SK-N-SH (cell line): ENCODE data around the gene HECW1. TPM values are rescaled to one million over a fixed set of nuclear protein-coding genes. Genes with fewer than 3 reads are reported as not detected.

Experiments
- CTCF ChIA-PET: fragments of 300-600, 350-600 bp; formaldehyde crosslinking; extraction: SDS; loops from one replicate; lab custom pipeline; 2021; lab: Yijun Ruan, JAX
- POLR2A ChIA-PET: fragments of 350-600 bp; sonication (Branson Sonifier 250); formaldehyde crosslinking; extraction: SDS; loops from one replicate; lab custom pipeline; 2020; ENCODE audit warnings: antibody characterized with exemption, inconsistent platforms; lab: Yijun Ruan, JAX
- DNase-seq: peaks from one replicate; pipeline ENCODE4 v3.0.0; 2012
- H2AFZ ChIP-seq: fragments of 200-600 bp; sonication (generic); 2 replicates; pipeline ENCODE4 v1.8.1; 2016; ENCODE audit warnings: antibody characterized with exemption, mild to moderate bottlenecking, low read depth
- H3F3A ChIP-seq: fragments of 200-600 bp; sonication (generic); replicated peaks from 2 replicates; pipeline ENCODE3; 2016; ENCODE audit warnings: antibody characterized with exemption, mild to moderate bottlenecking; ENCODE audit not compliant: insufficient read depth
- H3K27ac ChIP-seq, 2 experiments: fragments of 200-500 bp in 1 of 2; fragments of 200-600 bp in 1 of 2; sonication (Bioruptor generic) in 1 of 2; sonication (generic), shearing (Covaris generic) in 1 of 2; 2 replicates each; pipeline versions ENCODE4 v1.5.1 to v1.6.1; 2014 to 2016; ENCODE audit warnings: low read depth in 2 of 2, inconsistent platforms in 1 of 2, low read length in 1 of 2, mild to moderate bottlenecking in 1 of 2, mixed read lengths in 1 of 2
- H3K27me3 ChIP-seq: fragments of 200-600 bp; sonication (generic), shearing (Covaris generic); 2 replicates; pipeline ENCODE4 v1.6.1; 2016; ENCODE audit warnings: mixed run types; ENCODE audit not compliant: insufficient read depth
- H3K36me3 ChIP-seq, 2 experiments: fragments of 200-500 bp in 1 of 2; fragments of 200-600 bp in 1 of 2; sonication (Bioruptor generic) in 1 of 2; sonication (generic) in 1 of 2; replicated peaks in 1 of 2; 2 replicates each; pipeline versions ENCODE3 to v1.5.1; 2014 to 2016; ENCODE audit warnings: low read length in 1 of 2, mild to moderate bottlenecking in 1 of 2; ENCODE audit not compliant: insufficient read depth in 2 of 2, control insufficient read depth in 1 of 2
- H3K4me1 ChIP-seq, 2 experiments: fragments of 200-500 bp in 1 of 2; fragments of 200-600 bp in 1 of 2; sonication (Bioruptor generic) in 1 of 2; sonication (generic), shearing (Covaris generic) in 1 of 2; 2 replicates each; pipeline versions ENCODE4 v1.5.1 to v1.6.1; 2014 to 2016; ENCODE audit warnings: low read depth in 1 of 2, low read length in 1 of 2, mixed run types in 1 of 2; ENCODE audit not compliant: insufficient read depth in 2 of 2, control insufficient read depth in 1 of 2
- H3K4me2 ChIP-seq: fragments of 200-600 bp; sonication (generic), shearing (Covaris generic); 2 replicates; pipeline ENCODE4 v1.6.1; 2017; ENCODE audit warnings: mixed run types
- H3K4me3 ChIP-seq, 2 experiments: fragments of 200-500 bp in 1 of 2; fragments of 200-600 bp in 1 of 2; sonication (Bioruptor generic) in 1 of 2; sonication (generic), shearing (Covaris generic) in 1 of 2; 2 replicates each; pipeline versions ENCODE4 v1.5.1 to v1.8.1; 2014 to 2016; ENCODE audit warnings: low read depth in 2 of 2, inconsistent platforms in 1 of 2, low read length in 1 of 2, mild to moderate bottlenecking in 1 of 2, mixed read lengths in 1 of 2, moderate library complexity in 1 of 2
- H3K79me2 ChIP-seq: fragments of 200-600 bp; sonication (generic); 2 replicates; pipeline ENCODE4 v1.8.1; 2017; ENCODE audit warnings: mild to moderate bottlenecking; ENCODE audit not compliant: insufficient read depth
- H3K9ac ChIP-seq: fragments of 200-600 bp; sonication (generic); 2 replicates; pipeline ENCODE4 v1.6.1; 2017; ENCODE audit warnings: mixed run types
- H3K9me2 ChIP-seq: fragments of 200-600 bp; sonication (generic); 2 replicates; pipeline ENCODE4 v1.6.1; 2017; ENCODE audit warnings: mixed run types
- H3K9me3 ChIP-seq: fragments of 200-600 bp; sonication (generic); 2 replicates; pipeline ENCODE4 v1.6.1; 2017; ENCODE audit warnings: mixed run types, mild to moderate bottlenecking, moderate library complexity
- H4K20me1 ChIP-seq: fragments of 200-600 bp; sonication (generic); 2 replicates; pipeline ENCODE4 v1.6.1; 2017; ENCODE audit warnings: mild to moderate bottlenecking, mixed run types; ENCODE audit not compliant: insufficient read depth
- EP300 ChIP-seq, 2 experiments: IDR thresholded peaks; 2 replicates each; pipeline versions ENCODE4 v1.4.0 to v1.6.1; 2012; ENCODE audit warnings: borderline replicate concordance in 1 of 2, low read depth in 1 of 2, low read length in 1 of 2
- EZH2phosphoT487 ChIP-seq: fragments of 200-600 bp; sonication (generic); IDR thresholded peaks from 2 replicates; pipeline ENCODE4 v1.6.1; 2017; ENCODE audit warnings: low read depth, mixed run types, mild to moderate bottlenecking, antibody characterized with exemption, moderate library complexity, borderline replicate concordance
- FOSL2 ChIP-seq: IDR thresholded peaks from 2 replicates; pipeline ENCODE4 v1.4.0; 2012; ENCODE audit warnings: low read depth, mild to moderate bottlenecking, moderate library complexity, borderline replicate concordance
- FOXJ3 ChIP-seq: sonication (generic); formaldehyde crosslinking; IDR thresholded peaks from 2 replicates; pipeline ENCODE4 v1.5.1; 2020; ENCODE audit warnings: mild to moderate bottlenecking, missing genetic modification reagents
- FOXM1 ChIP-seq: IDR thresholded peaks from 2 replicates; pipeline ENCODE4 v1.4.0; 2012; ENCODE audit warnings: low read depth, mild to moderate bottlenecking
- GATA2 ChIP-seq: sonication (generic); formaldehyde crosslinking; IDR thresholded peaks from 2 replicates; pipeline ENCODE4 v1.5.0; 2020; ENCODE audit warnings: mild to moderate bottlenecking, missing genetic modification reagents
- IRF3 ChIP-seq: fragments of 150-350 bp; IDR thresholded peaks from 2 replicates; pipeline ENCODE4 v1.6.1; 2016; ENCODE audit warnings: mild to moderate bottlenecking, low read depth, low read length
- JUND ChIP-seq: IDR thresholded peaks from 2 replicates; pipeline ENCODE4 v1.4.0; 2012
- MAX ChIP-seq: IDR thresholded peaks from 2 replicates; pipeline ENCODE4 v1.4.0; 2012; ENCODE audit warnings: low read depth
- MEF2A ChIP-seq: IDR thresholded peaks from 2 replicates; pipeline ENCODE4 v1.4.0; 2012; ENCODE audit warnings: low read depth, borderline replicate concordance
- MXI1 ChIP-seq: IDR thresholded peaks from 2 replicates; pipeline ENCODE4 v1.6.1; 2012; ENCODE audit warnings: mild to moderate bottlenecking, low read depth, low read length, improper control_type of control experiment
- NFIC ChIP-seq: IDR thresholded peaks from 2 replicates; pipeline ENCODE4 v1.4.0; 2012; ENCODE audit warnings: borderline replicate concordance
- NRF1 ChIP-seq: IDR thresholded peaks from 2 replicates; pipeline ENCODE4 v1.6.1; 2012; ENCODE audit warnings: low read depth, mild to moderate bottlenecking, low read length
- POLR2AphosphoS5 ChIP-seq: IDR thresholded peaks from 2 replicates; pipeline ENCODE4 v1.6.1; 2012; ENCODE audit warnings: low read depth, low read length
- RAD21 ChIP-seq: IDR thresholded peaks from 2 replicates; pipeline ENCODE4 v1.6.1; 2012; ENCODE audit warnings: mild to moderate bottlenecking, low read length
- RFX5 ChIP-seq: IDR thresholded peaks from 2 replicates; pipeline ENCODE4 v1.6.1; 2012; ENCODE audit warnings: mild to moderate bottlenecking, improper control_type of control experiment, low read length
- RXRA ChIP-seq: IDR thresholded peaks from 2 replicates; pipeline ENCODE4 v1.4.0; 2012; ENCODE audit warnings: low read depth, mild to moderate bottlenecking, borderline replicate concordance
- TAF1 ChIP-seq: IDR thresholded peaks from 2 replicates; pipeline ENCODE4 v1.6.1; 2012; ENCODE audit warnings: low read depth, mild to moderate bottlenecking, low read length, moderate library complexity, borderline replicate concordance
- TCF12 ChIP-seq: IDR thresholded peaks from 2 replicates; pipeline ENCODE4 v1.4.0; 2012
- TEAD4 ChIP-seq: IDR thresholded peaks from 2 replicates; pipeline ENCODE4 v1.4.0; 2012; ENCODE audit warnings: mild to moderate bottlenecking, borderline replicate concordance; ENCODE audit not compliant: insufficient read depth
- YY1 ChIP-seq: IDR thresholded peaks from 2 replicates; pipeline ENCODE4 v1.4.0; 2012; ENCODE audit warnings: low read depth, mild to moderate bottlenecking
- ZBTB33 ChIP-seq: IDR thresholded peaks from 2 replicates; pipeline ENCODE4 v1.4.0; 2012; ENCODE audit warnings: low read depth, borderline replicate concordance
- WGBS: methylation state at CpG from one replicate; pipeline ENCODE4 v1.1.6; 2017; ENCODE audit warnings: low lambda C conversion rate; 5-methylcytosine and 5-hydroxymethylcytosine counted together
- polyA plus RNA-seq, 3 experiments: library from polyadenylated mRNA; depleted of rRNA; stranded (reverse); fragments of >200 nt; gene quantifications; 2 replicates each; pipeline ENCODE4 v1.2.3, GENCODE V29; 2012

The HECW1 gene
- polyA plus RNA-seq, 1 of the 3 experiments (the other 2 are of a cell fraction): not detected

- Histone ChIP-seq H3K79me2 (no peaks in the 10 kb centered on the region), H3K27me3 (no peaks in the 10 kb centered on the region), H3K4me1 (no peaks in the 10 kb centered on the region), H3K4me2 (no peak overlapping the region), H4K20me1 (no peaks in the 10 kb centered on the region), H2AFZ (no peak overlapping the region), H3K9me3 (no peaks in the 10 kb centered on the region), H3K4me3 (no peak overlapping the region), H3K36me3 (no peaks in the 10 kb centered on the region), H3K9ac (no peak overlapping the region), H3F3A (no peaks in the 10 kb centered on the region), H3K27ac (no peak overlapping the region), H3K9me2 (no peaks in the 10 kb centered on the region)
- CTCF ChIA-PET: interaction anchor here (0.7 to 1.0 kb wide), 3 partner anchors 67 to 511 kb away, joined by 3 read pairs; partner anchors contain the start of gene STK17A
- 44% methylated on average over 3 of the region's 3 CpGs for WGBS
- POLR2A ChIA-PET: no interaction called here
- DNase-seq: no peak
- TF ChIP-seq MXI1 (no peak), TCF12 (no peak), EP300 (IDR thresholded peaks at IDR 0.05; ENCODE audit: borderline replicate concordance in 1 of 2, low read depth in 1 of 2, low read length in 1 of 2) (no peak), MEF2A (no peak), ZBTB33 (no peak), RXRA (no peak), NRF1 (no peak), FOSL2 (no peak), POLR2AphosphoS5 (no peak), RAD21 (no peak), TEAD4 (no peak)
These were observed 275.5 kb downstream of the HECW1 start for GRCh38 chr7:43387932-43388331.

GRCh38 chr7:43390576-43390975, 278.1 kb downstream of the HECW1 start:
- Histone ChIP-seq H3K27me3 (no peaks in the 10 kb centered on the region), H3K9me3 (no peaks in the 10 kb centered on the region), H3K4me2 (no peak overlapping the region), H3K27ac (no peak overlapping the region), H3K4me3 (no peak overlapping the region), H3K4me1 (no peaks in the 10 kb centered on the region), H3K79me2 (no peaks in the 10 kb centered on the region), H3K9ac (no peak overlapping the region), H2AFZ (no peak overlapping the region), H4K20me1 (no peaks in the 10 kb centered on the region), H3K9me2 (no peaks in the 10 kb centered on the region), H3K36me3 (no peaks in the 10 kb centered on the region), H3F3A (no peaks in the 10 kb centered on the region)
- TF ChIP-seq FOXJ3 (CRISPR knock-in tag) (no peak), ZBTB33 (no peak), MAX (no peak), NFIC (no peak), TCF12 (no peak), RFX5 (no peak), FOSL2 (no peak), TAF1 (no peak), RAD21 (no peak), MEF2A (no peak), YY1 (no peak), EZH2phosphoT487 (no peak), RXRA (no peak), JUND (no peak), GATA2 (CRISPR knock-in tag) (no peak), IRF3 (no peak), FOXM1 (no peak), EP300 (IDR thresholded peaks at IDR 0.05; ENCODE audit: borderline replicate concordance in 1 of 2, low read depth in 1 of 2, low read length in 1 of 2) (no peak), MXI1 (no peak)
- 50% methylated on average over 1 of the region's 1 CpG for WGBS
- no peak for DNase-seq
- POLR2A ChIA-PET: no interaction called here
- CTCF ChIA-PET: interaction anchor here (2.3 kb wide), 1 partner anchor 11 kb away, joined by 9 read pairs; no protein-coding TSS in a partner anchor
